GM18507 (cell line): Measurements from ENCODE around the gene GPBAR1.

Experiments
- DNase-seq: peaks from one replicate; pipeline ENCODE4 v3.0.0; 2011; ENCODE audit warnings: low read depth; ENCODE audit not compliant: insufficient read length; ENCODE audit errors: extremely low spot score
- FAIRE-seq: peaks from 2 replicates; lab custom pipeline; 2011; peaks lifted over from hg19 to GRCh38; lab: Jason Lieb, UNC

The GPBAR1 gene

GRCh38 chr2:218280260-218280870 is 19.6 kb downstream of the GPBAR1 start:
- DNase-seq: no peak
- no peak for FAIRE-seq

- FAIRE-seq: no peak
- no peak for DNase-seq
Measured at GRCh38 chr2:218281449-218281848, 20.6 kb downstream of the GPBAR1 start.

GRCh38 chr2:218282173-218282991 is 21.6 kb downstream of the GPBAR1 start:
- DNase-seq: no peak

DNA sequence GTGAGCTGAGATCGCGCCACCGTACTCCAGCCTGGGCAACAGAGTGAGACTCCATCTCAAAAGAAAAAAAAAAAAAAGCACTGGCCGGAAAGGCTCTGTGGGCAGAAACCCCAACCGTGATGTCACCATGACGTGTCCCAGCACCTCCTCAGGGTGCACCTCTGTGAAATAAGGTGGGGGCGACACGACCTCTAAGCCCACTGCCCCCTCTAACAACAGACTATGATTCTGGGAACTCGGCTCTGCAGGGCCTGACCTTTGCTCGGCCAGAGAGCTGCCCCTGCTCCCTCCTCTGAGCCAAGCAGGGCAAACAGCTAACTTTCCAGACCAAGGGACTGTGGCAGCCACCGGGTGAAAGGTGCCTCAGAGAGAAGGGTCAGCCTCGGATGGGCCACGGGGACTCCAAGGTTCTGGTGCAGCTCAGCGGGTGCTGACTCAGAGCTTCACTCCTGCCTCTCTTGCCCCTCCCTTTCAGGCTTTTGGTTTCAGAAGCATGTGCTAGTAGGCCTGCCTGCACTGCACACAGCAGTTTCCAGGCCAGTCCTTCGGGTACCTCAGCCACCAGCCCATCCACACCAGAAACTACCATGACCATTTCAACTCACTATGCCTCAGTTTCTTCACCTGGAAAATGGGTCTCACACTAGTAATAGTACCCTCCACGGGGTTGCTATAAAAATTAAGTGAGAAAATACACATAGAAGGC is 23.4 kb downstream of the GPBAR1 start:
- peak; percentile 84 for FAIRE-seq
- DNase-seq: no peak

More at GRCh38 chr2:218282173-218282991, 21.6 kb downstream of the GPBAR1 start:
- no peak for FAIRE-seq

- no peak for FAIRE-seq
- DNase-seq: no peak
Measured at GRCh38 chr2:218285604-218286003, 24.8 kb downstream of the GPBAR1 start.

- FAIRE-seq: peak; percentile 92
- DNase-seq: no peak
Measured at GRCh38 chr2:218286570-218287459, 26.0 kb downstream of the GPBAR1 start.

GRCh38 chr2:218289639-218290315 is 29.0 kb downstream of the GPBAR1 start:
- no peak for DNase-seq
- FAIRE-seq: no peak

GRCh38 chr2:218290316-218291261 is 29.8 kb downstream of the GPBAR1 start:
- FAIRE-seq (peak; percentile 93), DNase-seq (no peak)

DNA sequence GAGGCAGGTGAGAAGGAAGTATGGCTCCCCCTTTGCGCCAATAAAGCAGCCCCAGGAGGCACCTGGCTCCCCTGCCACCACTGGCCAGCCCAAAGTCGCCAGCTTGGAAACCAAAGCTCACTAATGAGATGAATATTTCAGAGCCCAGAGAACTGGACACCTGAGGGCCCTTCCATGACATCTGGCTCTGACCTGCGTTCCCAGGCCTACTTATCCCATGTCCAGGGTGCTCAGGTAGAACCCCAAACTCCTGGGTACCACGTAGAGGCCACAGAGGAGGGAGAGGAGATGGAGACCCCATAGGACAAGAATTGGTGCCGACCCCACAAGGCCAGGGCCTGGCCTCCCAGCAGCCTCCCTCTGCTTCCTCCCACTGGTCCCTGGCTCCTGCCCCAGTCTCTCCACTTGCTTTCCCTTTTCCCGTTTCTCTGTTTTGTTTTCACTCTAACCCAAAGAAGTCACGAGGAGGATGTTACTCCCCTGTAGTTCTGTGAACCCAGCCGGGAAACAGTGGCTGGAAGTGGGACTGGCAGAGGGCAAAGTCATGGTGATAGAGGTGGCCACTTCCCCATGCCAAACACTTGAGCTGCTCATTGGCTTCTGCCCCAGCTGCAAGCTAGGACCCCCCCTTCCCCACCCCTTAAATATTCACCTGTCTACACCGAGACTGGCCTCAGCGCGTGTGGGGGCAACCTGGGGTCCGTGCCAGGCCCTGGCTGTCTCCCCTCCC is 30.7 kb downstream of the GPBAR1 start:
- DNase-seq (no peak), FAIRE-seq (no peak)

GRCh38 chr2:218292048-218293014 is 31.5 kb downstream of the GPBAR1 start, which contains the start of gene TMBIM1:
TSS of gene TMBIM1 (minus strand) at chr2:218292503. CDS start at chr2:218282141, 10,362 bp downstream.
- peak; percentile 48 for FAIRE-seq
- peak; percentile 82 for DNase-seq

DNA sequence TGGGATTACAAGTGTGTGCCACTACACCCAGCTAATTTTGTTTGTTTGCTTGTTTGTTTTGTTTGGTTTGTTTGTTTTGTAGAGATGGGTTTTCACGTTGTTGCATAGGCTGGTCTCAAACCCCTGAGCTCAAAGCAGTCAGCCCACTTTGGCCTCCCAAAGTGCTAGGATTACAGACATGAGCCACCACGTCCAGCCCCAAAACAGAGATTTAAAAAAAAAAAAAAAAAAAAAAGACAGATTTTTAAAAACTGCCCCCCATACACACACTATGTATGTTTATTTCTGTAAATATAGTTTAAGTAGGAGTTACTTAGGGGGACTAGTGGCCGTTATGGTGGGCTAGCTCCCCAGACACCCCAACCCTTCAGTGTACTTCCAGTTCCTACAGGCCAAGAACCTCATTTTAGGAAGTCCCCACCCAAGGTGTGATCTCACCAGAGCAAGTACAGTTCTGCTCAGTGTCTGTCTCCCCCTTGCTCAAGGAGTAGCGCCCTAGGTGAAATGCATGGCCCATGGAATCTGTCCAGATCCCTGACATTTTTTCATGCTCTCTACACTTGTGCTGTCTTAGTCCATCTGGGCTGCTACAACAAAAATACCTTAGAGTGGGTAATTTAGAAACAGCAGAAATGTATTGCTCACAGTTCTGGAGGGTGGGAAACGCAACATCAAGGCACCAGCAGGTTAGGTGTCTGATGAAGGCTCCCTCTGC is 33.1 kb downstream of the GPBAR1 start:
- FAIRE-seq: no peak
- DNase-seq: no peak

GRCh38 chr2:218294430-218295022 is 33.7 kb downstream of the GPBAR1 start:
- no peak for FAIRE-seq
- DNase-seq: no peak

GRCh38 chr2:218295029-218295428 is 34.2 kb downstream of the GPBAR1 start:
- no peak for FAIRE-seq
- DNase-seq: no peak

- FAIRE-seq: no peak
- no peak for DNase-seq
Measured at GRCh38 chr2:218296200-218296599, 35.4 kb downstream of the GPBAR1 start.

DNA sequence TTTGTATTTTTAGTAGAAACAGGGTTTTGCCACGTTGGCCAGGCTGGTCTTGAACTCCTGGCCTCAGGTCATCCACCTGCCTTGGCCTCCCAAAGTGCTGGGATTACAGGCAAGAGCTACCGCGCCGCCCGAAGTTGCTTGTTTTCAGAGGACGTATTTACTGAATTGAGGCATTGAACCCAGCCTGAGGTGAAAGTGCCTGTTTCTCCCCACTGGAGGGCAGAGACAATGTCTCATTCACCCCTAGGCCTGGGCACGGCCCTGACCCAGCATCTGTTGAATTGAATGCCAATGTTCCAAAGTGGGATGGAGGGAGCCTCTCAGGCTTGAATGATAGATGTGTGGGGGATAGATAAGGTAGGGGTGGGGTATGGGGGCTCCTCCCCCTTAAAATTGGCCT is 36.0 kb downstream of the GPBAR1 start:
- DNase-seq: no peak
- FAIRE-seq: no peak
